Type B pancreatic cell (in vitro differentiated cells): ENCODE results near the gene PHF12. TPM values are rescaled to one million over a fixed set of nuclear protein-coding genes. Genes with fewer than 3 reads are reported as not detected.

Source experiments
- DNase-seq: peaks from one replicate; pipeline ENCODE4 v3.0.0; 2021; ENCODE audit warnings: mixed read lengths; ENCODE audit not compliant: unreplicated experiment; ENCODE audit errors: extremely low spot score
- H3K27ac Mint-ChIP-seq: 2 replicates; pipeline ENCODE4 v1.8.0; 2021; ENCODE audit warnings: mild to moderate bottlenecking, mixed read lengths
- H3K27me3 Mint-ChIP-seq: 2 replicates; pipeline ENCODE4 v1.8.0; 2021; ENCODE audit warnings: mixed read lengths
- H3K36me3 Mint-ChIP-seq: 2 replicates; pipeline ENCODE4 v1.8.0; 2021; ENCODE audit warnings: mixed read lengths
- H3K4me1 Mint-ChIP-seq: one replicate; pipeline ENCODE4 v1.8.0; 2021; ENCODE audit warnings: mixed read lengths; ENCODE audit not compliant: unreplicated experiment
- H3K4me3 Mint-ChIP-seq: 2 replicates; pipeline ENCODE4 v1.8.0; 2021; ENCODE audit warnings: mild to moderate bottlenecking, mixed read lengths
- H3K9me3 Mint-ChIP-seq: 2 replicates; pipeline ENCODE4 v1.8.0; 2021; ENCODE audit warnings: mixed read lengths
- total RNA-seq: library from RNA; stranded (reverse); gene quantifications from 2 replicates; pipeline ENCODE4 v1.2.1, GENCODE V29; 2021; ENCODE audit warnings: low replicate concordance
- TF ChIP-seq, protein P1 (sequence below): fragments of 200-600 bp; sonication (generic); conservative IDR thresholded peaks from 2 replicates; pipeline ENCODE4 v1.5.0; 2021; ENCODE audit warnings: antibody characterized with exemption, mild to moderate bottlenecking

PHF12 gene
- total RNA-seq, 1 donor from 2014 or later = 58.0 TPM

DNA sequence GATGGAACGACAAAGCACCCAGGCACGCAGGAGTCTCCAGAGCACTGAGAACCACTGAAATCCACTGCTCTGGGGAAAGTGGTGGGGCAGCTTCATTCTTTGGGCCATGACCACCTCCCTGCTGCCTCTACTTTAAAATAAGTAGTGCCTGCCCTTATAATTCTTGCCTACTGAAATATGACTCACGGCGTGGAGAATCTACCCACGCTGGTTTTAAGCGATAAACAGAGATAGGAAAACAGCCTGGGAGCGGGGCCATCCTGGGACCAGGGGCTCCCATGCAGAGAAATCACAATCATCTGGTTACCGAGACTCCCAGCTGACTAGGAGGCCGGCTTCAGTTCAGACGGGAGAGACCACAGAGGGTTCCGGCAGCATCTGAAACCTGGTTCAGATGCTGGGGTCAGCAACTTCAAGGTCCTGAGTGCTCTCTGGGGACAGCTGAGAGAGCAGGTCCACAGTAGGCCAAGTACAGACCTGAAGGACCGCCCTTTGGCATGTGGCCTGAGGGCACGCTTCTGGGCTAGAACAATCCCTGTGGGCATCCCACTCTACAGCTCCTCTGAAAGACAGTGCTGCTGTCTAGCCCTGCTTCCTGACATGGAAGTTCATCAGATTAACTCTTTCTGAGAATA is 39.8 kb downstream of the PHF12 start:
- H3K27me3 Mint-ChIP-seq = no peaks in the 10 kb centered on the region
- no peaks in the 10 kb centered on the region for H3K9me3 Mint-ChIP-seq
- no peak overlapping the region for H3K27ac Mint-ChIP-seq
- no peak overlapping the region for H3K4me3 Mint-ChIP-seq
- H3K36me3 Mint-ChIP-seq = peaks cover 37% of the 10 kb centered on the region
- H3K4me1 Mint-ChIP-seq = no peaks in the 10 kb centered on the region
- no peak for DNase-seq
- TF ChIP-seq, protein P1, sequence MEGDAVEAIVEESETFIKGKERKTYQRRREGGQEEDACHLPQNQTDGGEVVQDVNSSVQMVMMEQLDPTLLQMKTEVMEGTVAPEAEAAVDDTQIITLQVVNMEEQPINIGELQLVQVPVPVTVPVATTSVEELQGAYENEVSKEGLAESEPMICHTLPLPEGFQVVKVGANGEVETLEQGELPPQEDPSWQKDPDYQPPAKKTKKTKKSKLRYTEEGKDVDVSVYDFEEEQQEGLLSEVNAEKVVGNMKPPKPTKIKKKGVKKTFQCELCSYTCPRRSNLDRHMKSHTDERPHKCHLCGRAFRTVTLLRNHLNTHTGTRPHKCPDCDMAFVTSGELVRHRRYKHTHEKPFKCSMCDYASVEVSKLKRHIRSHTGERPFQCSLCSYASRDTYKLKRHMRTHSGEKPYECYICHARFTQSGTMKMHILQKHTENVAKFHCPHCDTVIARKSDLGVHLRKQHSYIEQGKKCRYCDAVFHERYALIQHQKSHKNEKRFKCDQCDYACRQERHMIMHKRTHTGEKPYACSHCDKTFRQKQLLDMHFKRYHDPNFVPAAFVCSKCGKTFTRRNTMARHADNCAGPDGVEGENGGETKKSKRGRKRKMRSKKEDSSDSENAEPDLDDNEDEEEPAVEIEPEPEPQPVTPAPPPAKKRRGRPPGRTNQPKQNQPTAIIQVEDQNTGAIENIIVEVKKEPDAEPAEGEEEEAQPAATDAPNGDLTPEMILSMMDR = no peak

DNA sequence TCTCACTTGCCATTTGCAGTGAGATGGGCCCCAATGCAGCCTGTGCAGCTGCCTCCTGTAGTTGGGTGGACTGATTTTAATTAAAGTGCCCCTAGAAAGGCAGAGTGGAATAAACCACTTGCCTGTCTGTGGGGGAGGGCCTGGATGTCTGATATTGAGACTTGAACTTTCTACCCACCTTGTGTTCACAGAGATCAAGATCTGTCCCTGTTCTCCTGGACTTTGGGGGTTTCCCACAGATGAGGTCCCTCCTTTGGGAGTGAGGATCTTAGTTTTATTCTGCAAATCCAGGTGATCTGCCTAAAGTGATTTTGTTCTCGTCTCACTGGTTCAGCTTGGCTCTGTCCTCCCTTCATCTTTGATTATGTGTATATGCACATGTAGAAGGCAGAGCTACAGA is 40.8 kb downstream of the PHF12 start:
- TF ChIP-seq, protein P1 = no peak
- no peak overlapping the region for H3K4me3 Mint-ChIP-seq
- H3K36me3 Mint-ChIP-seq = peaks cover 32% of the 10 kb centered on the region
- DNase-seq = no peak
- no peaks in the 10 kb centered on the region for H3K27me3 Mint-ChIP-seq
- no peak overlapping the region for H3K27ac Mint-ChIP-seq
- H3K9me3 Mint-ChIP-seq = no peaks in the 10 kb centered on the region
- no peaks in the 10 kb centered on the region for H3K4me1 Mint-ChIP-seq

DNA sequence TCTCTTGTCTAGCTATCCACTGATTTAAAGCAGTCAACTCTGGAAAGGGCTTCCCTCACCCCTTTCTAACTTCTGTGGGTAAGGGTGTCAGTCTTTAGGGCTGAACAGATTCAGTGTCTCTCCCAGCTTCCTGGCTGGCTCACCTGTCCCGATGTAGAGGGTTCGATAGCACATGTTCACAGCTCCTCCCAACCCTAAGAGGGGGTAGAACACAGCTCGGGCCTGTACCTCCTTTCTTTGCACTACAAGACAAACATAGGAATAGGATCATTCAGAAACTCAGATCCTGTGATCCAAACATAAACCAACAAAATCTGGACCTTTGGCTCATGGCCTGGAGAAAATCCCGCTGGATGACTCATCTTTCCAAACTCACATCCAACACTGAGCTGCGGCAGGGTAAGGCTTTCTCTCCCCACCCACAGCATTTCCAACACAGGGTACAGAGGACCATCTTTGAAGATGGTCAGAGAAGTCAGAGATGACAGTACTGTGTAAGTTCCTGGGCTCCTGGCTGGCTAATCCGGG is 42.6 kb downstream of the PHF12 start:
- Mint-ChIP-seq H3K4me3 (no peak overlapping the region), H3K27ac (no peak overlapping the region), H3K27me3 (no peaks in the 10 kb centered on the region), H3K9me3 (no peaks in the 10 kb centered on the region), H3K4me1 (peaks cover 11% of the 10 kb centered on the region), H3K36me3 (peaks cover 17% of the 10 kb centered on the region)
- TF ChIP-seq, protein P1 = no peak
- no peak for DNase-seq

DNA sequence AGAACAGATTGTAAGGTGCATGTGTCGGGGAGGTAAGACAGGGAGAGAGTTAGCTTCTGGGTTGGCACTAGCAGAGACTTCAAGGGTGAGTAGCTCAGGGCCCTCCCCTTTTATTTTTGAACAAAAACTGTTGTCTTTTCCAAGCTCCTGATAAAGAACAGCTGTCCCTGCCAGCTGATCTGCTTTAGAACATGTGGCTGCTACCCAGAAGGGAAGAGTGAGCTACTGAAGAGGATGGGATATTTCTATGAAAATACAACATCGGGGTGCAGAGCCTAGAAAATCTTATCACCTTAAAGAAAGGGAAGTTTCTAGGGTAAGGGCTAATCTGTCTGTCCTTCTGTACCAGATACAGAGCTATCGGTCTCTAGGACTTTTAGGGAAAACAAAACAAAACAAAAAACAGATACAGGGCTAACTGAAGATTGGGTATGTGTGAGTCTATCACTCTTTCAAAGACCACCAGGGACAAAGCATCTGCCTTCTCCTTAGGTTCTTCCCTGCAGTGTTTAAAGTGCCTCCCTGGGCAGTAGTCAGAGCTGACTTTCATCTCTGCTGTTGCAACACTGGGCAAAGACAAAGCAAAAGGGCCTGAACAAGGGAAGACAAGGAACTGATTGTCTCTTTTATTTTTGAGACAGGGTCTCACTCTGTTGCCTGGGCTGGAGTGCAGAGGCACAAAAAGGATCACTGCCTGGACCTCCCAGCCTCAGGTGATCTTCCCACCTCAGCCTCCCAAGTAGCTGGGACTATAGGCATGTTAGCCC is 43.4 kb downstream of the PHF12 start:
- Mint-ChIP-seq H3K9me3 (no peaks in the 10 kb centered on the region), H3K36me3 (peaks cover 11% of the 10 kb centered on the region)

DNA sequence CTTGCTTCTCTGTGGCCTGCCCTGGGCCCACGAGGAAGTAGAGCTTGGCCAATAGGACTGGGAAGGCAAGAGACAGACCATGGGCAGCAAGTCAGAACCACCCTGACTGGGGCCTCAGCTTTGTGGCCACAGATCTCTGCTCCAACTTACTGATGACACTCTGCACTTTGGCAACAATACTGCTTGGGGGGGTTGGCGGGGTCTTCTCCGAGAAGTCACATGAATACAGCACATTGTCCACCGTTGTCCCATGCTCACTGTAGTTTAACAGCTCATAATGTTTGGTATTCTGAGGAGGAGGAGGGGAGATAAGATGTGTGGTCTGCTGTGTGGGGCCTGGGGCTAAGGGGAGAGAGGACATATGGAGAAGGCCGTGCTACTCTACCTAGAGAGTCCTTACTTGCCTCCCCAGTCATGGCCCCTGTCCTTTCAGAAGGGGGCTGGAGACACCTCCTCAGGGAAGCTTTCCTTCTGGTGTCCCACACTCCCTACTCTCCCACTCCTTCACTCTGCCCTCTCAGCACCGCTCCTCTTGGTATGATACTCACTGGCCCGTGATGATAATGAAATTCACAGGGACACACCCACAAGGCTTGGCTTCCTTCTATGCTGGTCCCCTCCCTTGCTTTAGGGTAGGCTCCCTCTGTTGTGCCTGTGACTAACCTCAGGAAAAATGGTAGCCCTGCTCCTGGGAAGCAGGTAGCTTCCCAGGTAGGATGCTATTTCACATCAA is 44.4 kb downstream of the PHF12 start:
- peaks cover 9% of the 10 kb centered on the region for H3K36me3 Mint-ChIP-seq
- peak overlapping the region; percentile 86 for H3K27ac Mint-ChIP-seq
- TF ChIP-seq, protein P1 = no peak
- H3K4me3 Mint-ChIP-seq = no peak overlapping the region
- H3K27me3 Mint-ChIP-seq = no peaks in the 10 kb centered on the region
- peaks cover 16% of the 10 kb centered on the region for H3K4me1 Mint-ChIP-seq
- DNase-seq = no peak
- H3K9me3 Mint-ChIP-seq = no peaks in the 10 kb centered on the region

More for the DNA sequence above, 43.4 kb downstream of the PHF12 start:
- no peak overlapping the region for H3K4me3 Mint-ChIP-seq
- no peak overlapping the region for H3K27ac Mint-ChIP-seq
- H3K4me1 Mint-ChIP-seq = peaks cover 11% of the 10 kb centered on the region
- no peaks in the 10 kb centered on the region for H3K27me3 Mint-ChIP-seq
- no peak for DNase-seq
- TF ChIP-seq, protein P1 = no peak
